ENCODE measurements around the gene CUL1. TPM values are rescaled to one million over a fixed set of nuclear protein-coding genes. Genes with fewer than 3 reads are reported as not detected.

Gene CUL1
- total RNA-seq (2022): 41.2 and 49.2 TPM in 2 replicates
- percentile 91 among the genes with signal in this experiment for Bru-seq, nascent RNA
- BruChase-seq, experiment 1, labeled RNA remaining after a 6-hour chase: percentile 77 among the genes with signal in this experiment
- BruChase-seq, experiment 2, labeled RNA remaining after a 2-hour chase: percentile 84 among the genes with signal in this experiment
- long read RNA-seq, transcript CUL1-203 (22 exons, 3,054 nt): minor isoform, 7 of 198 reads
- long read RNA-seq, transcript CUL1-201 (22 exons, 3,064 nt): major isoform, 153 of 198 reads
- long read RNA-seq, partial matches to known transcripts: 19 of 198 reads
- long read RNA-seq, other reads (novel, unspliced or antisense): 19 of 198 reads

GRCh38 chr7:148698397-148699023 lies at the start of gene CUL1:
Gene CUL1, plus strand, starts transcription at chr7:148698903. Its CDS starts 31,220 bp downstream, at chr7:148730123.
- CTCF ChIA-PET: interaction anchor here (0.6 to 0.7 kb wide), 2 partner anchors 61 to 363 kb away, joined by 3 read pairs; no protein-coding TSS in a partner anchor
- Mint-ChIP-seq H3K4me3 (ENCODE audit: unreplicated experiment) (peak within 1 kb of the TSS; percentile 85), H3K27ac (ENCODE audit: low read depth, unreplicated experiment) (peak within 1 kb of the TSS; percentile 71), H3K4me1 (ENCODE audit: insufficient read depth, unreplicated experiment) (peaks cover 46% of the 10 kb centered on the region), H3K36me3 (ENCODE audit: insufficient read depth, unreplicated experiment) (no peaks in the 10 kb centered on the region), H3K27me3 (ENCODE audit: insufficient read depth, unreplicated experiment) (no peaks in the 10 kb centered on the region), H3K9me3 (ENCODE audit: unreplicated experiment) (no peaks in the 10 kb centered on the region)
- no TSS peak for BruUV-seq (replicated peaks)
- POLR2A ChIA-PET: interaction anchor here (0.6 to 3.9 kb wide), 16 partner anchors 12 to 367 kb away, joined by 3 to 23 read pairs (median 4); no protein-coding TSS in a partner anchor
- peak; percentile 83 for DNase-seq (ENCODE audit: unreplicated experiment)
- intact Hi-C loops (cut with micrococcal nuclease): loop anchor here (2.0 to 10.0 kb wide), 3 partner anchors 121 to 242 kb away; partner anchors contain the start of gene EZH2
- no peak for TF ChIP-seq CTCF (IDR thresholded peaks at IDR 0.05; ENCODE audit: unreplicated experiment)

- DNase-seq (ENCODE audit: unreplicated experiment): no peak
- CTCF ChIA-PET: interaction anchor here (0.8 to 2.2 kb wide), 3 partner anchors 13 to 123 kb away, joined by 3 to 12 read pairs (median 3); no protein-coding TSS in a partner anchor
These were observed 48.4 kb upstream of the CUL1 start for GRCh38 chr7:148650232-148650858.

GRCh38 chr7:148652773-148653172 lies 45.9 kb upstream of the CUL1 start:
- H3K27me3 Mint-ChIP-seq (ENCODE audit: insufficient read depth, unreplicated experiment): no peaks in the 10 kb centered on the region
- ChIA-PET POLR2A (no interaction called here), CTCF (interaction anchor here (0.8 kb wide), 1 partner anchor 18 kb away, joined by 3 read pairs; no protein-coding TSS in a partner anchor)
- intact Hi-C loops (cut with micrococcal nuclease): no loop called here
- BruUV-seq (replicated peaks): no TSS peak
- H3K4me3 Mint-ChIP-seq (ENCODE audit: unreplicated experiment): no peak overlapping the region
- H3K36me3 Mint-ChIP-seq (ENCODE audit: insufficient read depth, unreplicated experiment): no peaks in the 10 kb centered on the region
- no peak overlapping the region for H3K27ac Mint-ChIP-seq (ENCODE audit: low read depth, unreplicated experiment)
- peaks cover 9% of the 10 kb centered on the region for H3K4me1 Mint-ChIP-seq (ENCODE audit: insufficient read depth, unreplicated experiment)
- TF ChIP-seq CTCF (IDR thresholded peaks at IDR 0.05; ENCODE audit: unreplicated experiment): no peak
- no peak for DNase-seq (ENCODE audit: unreplicated experiment)
- no peaks in the 10 kb centered on the region for H3K9me3 Mint-ChIP-seq (ENCODE audit: unreplicated experiment)

More at GRCh38 chr7:148650232-148650858, 48.4 kb upstream of the CUL1 start:
- intact Hi-C loops (cut with micrococcal nuclease): no loop called here
- no peak for TF ChIP-seq CTCF (IDR thresholded peaks at IDR 0.05; ENCODE audit: unreplicated experiment)
- H3K27me3 Mint-ChIP-seq (ENCODE audit: insufficient read depth, unreplicated experiment): no peaks in the 10 kb centered on the region
- H3K4me3 Mint-ChIP-seq (ENCODE audit: unreplicated experiment): no peak overlapping the region
- H3K36me3 Mint-ChIP-seq (ENCODE audit: insufficient read depth, unreplicated experiment): no peaks in the 10 kb centered on the region
- H3K9me3 Mint-ChIP-seq (ENCODE audit: unreplicated experiment): no peaks in the 10 kb centered on the region
- peak overlapping the region; percentile 39 for H3K27ac Mint-ChIP-seq (ENCODE audit: low read depth, unreplicated experiment)
- peaks cover 9% of the 10 kb centered on the region for H3K4me1 Mint-ChIP-seq (ENCODE audit: insufficient read depth, unreplicated experiment)
- no TSS peak for BruUV-seq (replicated peaks)
- POLR2A ChIA-PET: no interaction called here

DNA sequence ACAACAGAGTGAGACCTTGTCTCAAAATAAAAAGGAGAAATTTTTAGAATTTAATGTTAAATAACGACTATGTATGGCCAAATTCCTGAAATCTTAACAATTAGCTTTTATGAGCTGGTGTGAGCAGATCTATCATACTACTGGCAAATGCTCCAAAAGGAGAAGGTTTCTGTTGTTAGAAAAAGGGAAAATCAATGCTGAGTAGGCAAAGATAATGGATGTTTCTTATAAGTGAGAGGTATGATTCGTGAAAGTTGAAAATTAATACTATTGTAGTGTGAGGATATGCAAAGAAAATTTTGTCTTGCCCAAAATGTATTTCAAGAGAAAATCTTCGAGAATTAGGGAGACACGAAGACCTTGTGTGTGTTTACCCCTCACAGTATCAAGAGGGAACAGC lies 40.8 kb upstream of the CUL1 start:
- intact Hi-C loops (cut with micrococcal nuclease): no loop called here
- no peak overlapping the region for H3K4me3 Mint-ChIP-seq (ENCODE audit: unreplicated experiment)
- no peak for DNase-seq (ENCODE audit: unreplicated experiment)
- H3K27me3 Mint-ChIP-seq (ENCODE audit: insufficient read depth, unreplicated experiment): no peaks in the 10 kb centered on the region
- no peaks in the 10 kb centered on the region for H3K36me3 Mint-ChIP-seq (ENCODE audit: insufficient read depth, unreplicated experiment)
- POLR2A ChIA-PET: interaction anchor here (0.7 kb wide), 1 partner anchor 26 kb away, joined by 3 read pairs; no protein-coding TSS in a partner anchor
- no TSS peak for BruUV-seq (replicated peaks)
- no peak for TF ChIP-seq CTCF (IDR thresholded peaks at IDR 0.05; ENCODE audit: unreplicated experiment)
- H3K4me1 Mint-ChIP-seq (ENCODE audit: insufficient read depth, unreplicated experiment): peaks cover 6% of the 10 kb centered on the region
- no peak overlapping the region for H3K27ac Mint-ChIP-seq (ENCODE audit: low read depth, unreplicated experiment)
- no peaks in the 10 kb centered on the region for H3K9me3 Mint-ChIP-seq (ENCODE audit: unreplicated experiment)
- CTCF ChIA-PET: interaction anchor here (0.7 kb wide), 2 partner anchors 98 to 1411 kb away, joined by 3 to 5 read pairs; no protein-coding TSS in a partner anchor

All from MCF 10A (cell line).